T-helper 2 cell treated with Interferon-gamma antibody and Interleukin-4, amounts not matched to agents 5 μg/mL and 100 μg/mL, for 36 hours (primary cell): ENCODE data around the gene ADCY2.

Source experiments
- DNase-seq: peaks from one replicate; pipeline ENCODE4 v3.0.0; 2021; ENCODE audit warnings: low spot score
- H3K27ac Mint-ChIP-seq: one replicate; pipeline ENCODE4 v1.8.0; 2021; ENCODE audit warnings: mild to moderate bottlenecking, mixed read lengths
- H3K27me3 Mint-ChIP-seq: one replicate; pipeline ENCODE4 v1.8.0; 2021; ENCODE audit warnings: low read depth, mixed read lengths
- H3K36me3 Mint-ChIP-seq: one replicate; pipeline ENCODE4 v1.8.0; 2021; ENCODE audit warnings: low read depth, mixed read lengths
- H3K4me1 Mint-ChIP-seq: one replicate; pipeline ENCODE4 v1.8.0; 2021; ENCODE audit warnings: low read depth, mixed read lengths
- H3K4me3 Mint-ChIP-seq: one replicate; pipeline ENCODE4 v1.8.0; 2022; ENCODE audit warnings: mild to moderate bottlenecking, moderate library complexity, mixed read lengths
- H3K9me3 Mint-ChIP-seq: one replicate; pipeline ENCODE4 v1.8.0; 2021; ENCODE audit warnings: mixed read lengths

Gene ADCY2

DNA sequence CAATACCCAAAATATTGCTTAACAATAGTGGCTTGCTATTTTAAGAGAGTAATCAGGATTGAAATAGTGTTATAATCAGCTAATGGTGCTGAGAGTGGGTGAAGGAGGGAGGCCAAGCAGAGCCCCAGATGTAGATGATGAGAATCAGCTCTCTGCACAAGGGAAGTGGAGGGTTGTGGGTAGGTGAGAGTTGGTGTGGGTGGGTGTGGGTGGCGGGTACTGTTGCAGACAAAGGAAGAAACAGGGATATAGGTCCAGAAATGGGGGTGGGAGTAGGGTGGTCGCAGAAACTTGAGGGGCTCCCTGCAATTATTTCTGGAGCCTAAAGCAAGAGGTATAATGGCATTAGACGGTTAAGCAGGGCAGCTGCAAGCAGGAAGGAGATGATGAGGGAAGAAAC lies 7.4 kb upstream of the ADCY2 start:
- H3K36me3 Mint-ChIP-seq: no peaks in the 10 kb centered on the region
- H3K4me1 Mint-ChIP-seq: no peaks in the 10 kb centered on the region
- DNase-seq: no peak
- no peak overlapping the region for H3K4me3 Mint-ChIP-seq
- no peak overlapping the region for H3K27ac Mint-ChIP-seq
- H3K27me3 Mint-ChIP-seq: peaks cover 8% of the 10 kb centered on the region
- no peaks in the 10 kb centered on the region for H3K9me3 Mint-ChIP-seq

DNA sequence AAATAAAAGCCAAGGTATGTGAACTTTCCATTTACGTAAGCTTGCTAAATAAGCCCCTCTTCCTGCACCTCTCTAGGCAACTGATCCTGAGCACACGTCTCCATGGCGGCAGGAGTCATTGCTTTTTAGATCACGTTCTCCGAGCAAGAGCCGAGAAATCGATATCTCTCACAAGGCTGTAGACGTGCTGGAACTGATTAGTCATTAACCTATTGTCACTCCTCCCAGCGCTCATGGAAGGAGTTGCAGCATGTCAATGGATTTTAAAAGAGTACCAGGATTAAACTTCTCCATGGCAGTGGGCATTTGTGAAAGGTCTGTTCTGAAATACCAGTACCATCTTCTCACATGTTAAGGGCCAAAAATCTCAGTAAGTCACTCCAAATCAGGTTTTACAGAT lies 4.7 kb upstream of the ADCY2 start:
- H3K4me3 Mint-ChIP-seq: no peak overlapping the region
- peaks cover 21% of the 10 kb centered on the region for H3K27me3 Mint-ChIP-seq
- H3K27ac Mint-ChIP-seq: no peak overlapping the region
- DNase-seq: no peak
- H3K9me3 Mint-ChIP-seq: no peaks in the 10 kb centered on the region
- no peaks in the 10 kb centered on the region for H3K4me1 Mint-ChIP-seq
- H3K36me3 Mint-ChIP-seq: no peaks in the 10 kb centered on the region

DNA sequence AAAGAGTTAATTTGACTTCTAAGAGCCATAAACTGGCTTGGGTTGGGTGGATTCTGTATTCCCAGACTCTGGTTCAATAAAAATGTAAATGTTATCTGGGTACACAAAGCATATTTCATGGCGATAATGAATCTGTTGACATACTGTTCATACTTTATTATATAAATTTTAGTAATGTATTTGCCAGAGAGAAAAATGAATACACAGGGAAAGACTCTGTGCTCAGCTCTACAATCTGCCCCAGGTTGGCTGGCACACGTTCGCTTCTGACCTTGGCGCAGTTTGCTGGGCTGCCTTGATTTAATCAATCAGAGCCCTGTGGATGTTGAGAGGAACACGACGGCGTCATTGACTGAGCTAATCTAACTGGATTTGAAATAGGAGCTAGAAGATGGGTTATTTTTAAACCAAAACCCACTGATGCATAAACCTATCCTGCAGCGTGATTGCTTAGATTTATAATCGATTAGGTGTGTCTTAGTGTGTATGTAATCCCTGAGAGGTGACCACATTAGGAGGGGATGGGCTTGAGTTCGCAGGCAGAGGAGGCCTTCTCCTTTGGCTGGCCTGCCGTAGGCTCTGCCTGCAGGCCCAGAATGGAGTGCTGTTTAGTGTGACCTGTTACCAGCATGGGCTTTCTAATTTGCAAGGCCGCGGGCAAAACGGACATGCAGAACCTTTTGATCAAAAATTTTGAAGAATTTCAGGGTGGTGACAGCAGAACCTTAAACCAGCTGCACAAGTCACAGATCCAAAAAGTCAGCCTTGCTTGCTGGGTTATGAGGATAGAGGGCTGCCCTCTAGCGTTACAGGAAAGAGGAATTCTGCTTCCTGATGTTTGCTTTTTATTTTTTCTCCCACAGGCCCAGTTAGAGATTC lies 3.9 kb upstream of the ADCY2 start:
- Mint-ChIP-seq H3K4me1 (peaks cover 3% of the 10 kb centered on the region), H3K9me3 (no peaks in the 10 kb centered on the region), H3K36me3 (no peaks in the 10 kb centered on the region), H3K4me3 (no peak overlapping the region), H3K27ac (no peak overlapping the region), H3K27me3 (peaks cover 27% of the 10 kb centered on the region)
- DNase-seq: no peak

DNA sequence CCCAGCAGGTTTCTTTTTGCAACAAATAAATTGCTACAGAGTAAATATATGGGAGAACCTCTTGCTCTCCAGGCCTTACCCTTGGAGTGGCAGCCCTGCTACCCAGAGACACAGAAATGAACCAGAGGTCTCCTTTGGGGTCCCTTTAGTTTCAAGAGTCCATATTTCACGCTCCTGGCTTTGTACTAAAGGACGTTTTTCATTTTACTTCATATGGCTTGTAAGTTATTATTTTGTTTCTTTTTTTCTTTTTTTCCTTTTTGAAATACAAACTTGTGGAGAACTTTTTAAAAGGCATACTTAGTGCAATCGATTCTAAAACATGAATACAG lies 3.3 kb upstream of the ADCY2 start:
- no peak overlapping the region for H3K4me3 Mint-ChIP-seq
- H3K27ac Mint-ChIP-seq: no peak overlapping the region
- peaks cover 3% of the 10 kb centered on the region for H3K4me1 Mint-ChIP-seq
- no peaks in the 10 kb centered on the region for H3K9me3 Mint-ChIP-seq
- no peaks in the 10 kb centered on the region for H3K36me3 Mint-ChIP-seq
- H3K27me3 Mint-ChIP-seq: peaks cover 33% of the 10 kb centered on the region
- no peak for DNase-seq

DNA sequence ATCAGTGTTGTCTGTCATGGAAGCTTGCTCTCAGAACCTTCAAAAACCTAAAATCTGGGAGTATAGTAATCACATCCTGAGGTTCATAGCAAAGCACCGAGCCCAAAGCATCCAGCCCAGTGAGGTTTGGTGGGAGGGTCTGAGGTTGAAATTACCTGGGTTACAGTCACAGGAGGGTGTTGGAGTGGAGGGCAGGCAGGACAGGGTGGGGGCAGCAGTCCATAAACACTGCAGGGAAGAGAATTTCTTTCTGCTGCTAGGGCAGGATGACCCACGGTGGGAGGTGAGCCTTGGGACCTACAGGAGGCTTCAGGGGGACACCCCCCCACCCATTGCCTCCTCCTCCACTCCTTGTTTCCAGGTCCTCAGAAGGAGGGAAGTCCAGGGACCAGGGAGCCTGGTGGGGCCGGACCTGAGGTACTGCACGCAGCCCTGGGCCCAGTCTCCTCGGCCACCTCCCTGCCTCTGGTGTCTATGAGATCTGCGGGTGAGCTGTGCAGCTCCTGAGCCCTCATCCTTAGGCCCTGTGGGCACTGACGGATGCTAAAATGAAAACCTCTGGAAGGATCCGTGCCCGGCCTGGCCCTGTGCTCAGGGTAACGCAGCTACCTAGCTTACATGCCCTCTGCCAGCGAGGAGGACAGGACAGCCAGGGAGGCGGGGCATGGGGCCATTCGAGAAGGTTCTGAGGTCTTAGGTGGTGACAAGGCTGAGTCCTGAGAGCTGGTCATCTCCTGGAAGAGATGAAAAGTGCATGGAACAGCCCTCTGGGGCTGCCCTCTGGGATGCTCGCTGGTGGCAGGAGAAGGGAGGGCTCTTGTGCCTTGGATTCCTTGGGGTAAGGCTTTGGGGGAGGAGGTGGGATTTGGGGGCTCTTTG lies 1.8 kb upstream of the ADCY2 start:
- Mint-ChIP-seq H3K4me1 (peaks cover 3% of the 10 kb centered on the region), H3K27ac (no peak overlapping the region), H3K36me3 (no peaks in the 10 kb centered on the region), H3K4me3 (no peak overlapping the region), H3K27me3 (peaks cover 40% of the 10 kb centered on the region), H3K9me3 (no peaks in the 10 kb centered on the region)
- DNase-seq: no peak

DNA sequence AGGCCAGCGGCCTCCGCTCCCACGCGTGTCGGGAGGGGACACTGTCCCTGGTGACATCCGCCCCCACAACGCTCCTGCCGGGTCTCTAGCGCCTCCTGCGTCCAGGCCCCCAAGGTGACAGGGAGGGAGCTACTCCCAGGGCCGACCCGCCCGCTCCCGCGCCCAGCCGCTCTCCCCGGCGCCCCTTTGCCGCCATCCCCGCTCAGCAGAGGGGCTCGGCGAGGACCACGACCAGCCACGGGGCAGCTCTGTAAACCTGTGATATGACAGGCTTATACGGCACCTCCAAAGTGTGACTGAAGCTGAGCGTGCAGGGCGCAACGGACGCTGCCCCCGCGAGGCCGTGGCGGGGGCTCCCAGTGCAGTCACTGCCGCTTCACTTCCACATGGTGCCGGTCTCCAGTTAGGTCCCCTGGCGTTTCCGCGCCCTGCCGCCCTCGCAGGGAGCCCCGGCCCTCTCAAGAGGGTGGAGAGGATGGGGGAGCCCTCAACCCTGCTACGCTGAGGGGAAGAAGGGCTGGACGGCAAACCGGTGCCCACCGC lies 978 bp upstream of the ADCY2 start:
- peaks cover 40% of the 10 kb centered on the region for H3K27me3 Mint-ChIP-seq
- no peaks in the 10 kb centered on the region for H3K9me3 Mint-ChIP-seq
- H3K4me3 Mint-ChIP-seq: no peak overlapping the region
- DNase-seq: no peak
- no peak overlapping the region for H3K27ac Mint-ChIP-seq
- H3K36me3 Mint-ChIP-seq: no peaks in the 10 kb centered on the region
- H3K4me1 Mint-ChIP-seq: peaks cover 3% of the 10 kb centered on the region

DNA sequence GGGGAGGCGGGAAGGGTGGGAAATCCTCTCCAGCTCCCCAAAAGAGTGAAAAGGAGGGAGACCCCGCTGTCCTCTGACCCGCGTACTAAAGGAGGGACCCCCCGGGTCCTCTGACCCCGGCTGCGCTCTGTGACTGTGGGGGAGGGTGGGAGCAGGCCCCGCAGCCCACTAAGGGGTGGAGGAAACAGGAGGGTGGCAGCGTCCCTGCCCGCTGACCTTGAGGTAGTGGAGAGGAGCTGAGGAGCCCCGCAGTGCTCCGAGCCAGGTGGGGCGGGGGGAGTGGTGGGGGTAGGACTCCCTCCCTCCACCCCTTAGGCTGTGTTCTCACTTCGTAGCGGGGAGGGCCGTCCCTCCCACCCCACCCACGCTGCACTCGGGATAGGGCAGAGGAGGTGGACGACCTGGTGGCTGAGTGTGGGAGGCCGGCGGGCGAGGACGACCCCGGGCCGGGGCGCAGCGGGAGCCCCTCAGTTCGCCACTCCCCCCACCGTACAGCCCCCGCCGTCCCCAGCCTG lies 449 bp upstream of the ADCY2 start:
- Mint-ChIP-seq H3K9me3 (no peaks in the 10 kb centered on the region), H3K27ac (no peak overlapping the region), H3K36me3 (no peaks in the 10 kb centered on the region), H3K27me3 (peaks cover 40% of the 10 kb centered on the region), H3K4me1 (peaks cover 3% of the 10 kb centered on the region), H3K4me3 (no peak overlapping the region)
- no peak for DNase-seq

DNA sequence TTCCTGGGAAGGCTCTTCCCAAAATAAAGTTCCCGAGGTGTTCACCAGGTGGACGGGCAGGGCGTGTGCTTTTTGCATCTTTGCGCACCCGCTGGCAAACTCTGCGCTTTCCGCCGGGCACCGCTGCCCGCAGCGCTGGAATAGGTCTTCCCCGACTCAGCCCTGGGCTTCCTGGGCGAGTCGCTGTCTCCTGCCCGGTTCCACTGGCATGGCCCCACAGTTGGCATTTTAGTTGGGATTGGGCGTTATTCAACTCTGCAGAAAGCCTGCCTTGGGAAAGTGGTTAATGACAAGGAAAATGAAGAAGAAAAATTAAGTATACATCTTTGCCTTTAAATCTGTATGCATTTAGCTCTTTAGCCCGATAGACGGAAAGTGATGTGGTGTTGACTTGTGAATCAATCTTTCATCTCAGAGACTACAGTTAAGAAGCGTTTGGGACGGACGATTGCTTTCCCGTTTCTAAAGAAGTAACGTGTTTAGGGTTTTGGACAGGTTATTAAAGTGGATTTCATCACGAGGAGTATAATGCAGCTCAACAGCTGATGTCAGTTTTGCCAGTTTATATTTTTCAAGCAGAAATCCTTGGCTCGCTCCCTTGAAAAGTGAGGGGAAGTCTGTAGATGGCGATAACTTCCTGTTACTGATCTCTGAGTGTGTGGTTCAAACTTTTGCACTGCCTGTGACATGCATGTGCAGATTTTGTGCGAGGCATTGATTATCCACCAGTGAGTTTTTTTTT lies 946 bp downstream of the ADCY2 start:
- Mint-ChIP-seq H3K36me3 (no peaks in the 10 kb centered on the region), H3K4me3 (no peak overlapping the region), H3K27me3 (peaks cover 40% of the 10 kb centered on the region), H3K9me3 (no peaks in the 10 kb centered on the region), H3K27ac (no peak overlapping the region), H3K4me1 (peaks cover 3% of the 10 kb centered on the region)
- no peak for DNase-seq

DNA sequence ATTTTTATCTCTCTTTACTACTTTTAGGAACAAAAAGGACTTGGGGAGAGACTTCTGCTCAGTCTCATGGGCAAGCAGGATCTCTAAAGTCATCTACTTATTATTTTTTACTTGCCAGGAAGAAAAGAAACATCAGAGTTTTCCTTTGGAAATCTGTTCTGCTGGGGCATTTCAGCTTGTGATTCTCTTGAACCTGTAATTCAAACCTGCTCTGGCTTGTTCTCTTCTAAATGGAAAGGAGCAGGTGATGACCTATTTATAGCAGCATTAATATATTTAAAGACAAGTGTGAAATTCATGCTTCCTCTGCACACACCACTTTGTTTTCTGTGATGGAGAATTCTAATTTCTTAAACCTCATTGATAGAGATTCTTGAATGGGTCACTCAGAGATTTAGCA lies 2.0 kb downstream of the ADCY2 start:
- Mint-ChIP-seq H3K9me3 (no peaks in the 10 kb centered on the region), H3K27ac (no peak overlapping the region), H3K36me3 (no peaks in the 10 kb centered on the region), H3K4me3 (no peak overlapping the region), H3K27me3 (peaks cover 38% of the 10 kb centered on the region), H3K4me1 (peaks cover 3% of the 10 kb centered on the region)
- no peak for DNase-seq

DNA sequence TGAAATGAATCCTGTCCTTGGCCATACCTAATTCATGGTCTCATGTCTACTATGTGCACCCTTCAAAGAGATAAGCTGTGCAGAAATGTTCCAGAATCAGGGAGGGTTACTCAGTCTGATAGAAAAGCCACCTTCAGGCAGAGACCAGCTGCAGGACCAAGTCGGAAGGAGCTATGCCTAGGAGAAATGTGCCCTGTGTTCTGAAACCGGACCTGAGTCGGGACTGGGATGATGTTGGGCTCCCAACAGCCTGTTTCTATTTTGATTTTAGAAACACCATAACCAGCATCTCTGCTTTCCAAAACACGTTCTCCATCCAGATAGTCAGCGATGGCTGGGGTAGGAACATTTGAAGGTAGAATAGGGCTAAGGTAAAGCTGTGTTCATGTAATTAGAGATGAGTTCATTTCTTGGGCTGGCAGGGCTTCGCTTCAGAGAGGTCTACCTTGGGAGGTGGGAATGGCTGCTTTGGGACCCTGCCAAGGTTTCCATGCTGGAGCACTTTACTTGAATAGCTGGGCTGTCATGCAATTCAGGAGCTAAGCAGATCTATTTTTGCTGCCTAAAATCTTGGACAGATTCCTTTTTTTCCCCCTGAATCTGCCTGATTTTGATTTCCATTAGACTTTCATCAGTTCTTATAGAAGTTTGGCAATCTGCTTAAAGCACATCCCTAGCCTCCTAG lies 2.8 kb downstream of the ADCY2 start:
- H3K36me3 Mint-ChIP-seq: no peaks in the 10 kb centered on the region
- H3K4me1 Mint-ChIP-seq: peaks cover 3% of the 10 kb centered on the region
- no peak overlapping the region for H3K4me3 Mint-ChIP-seq
- H3K27me3 Mint-ChIP-seq: peaks cover 30% of the 10 kb centered on the region
- H3K9me3 Mint-ChIP-seq: no peaks in the 10 kb centered on the region
- H3K27ac Mint-ChIP-seq: no peak overlapping the region
- DNase-seq: no peak

DNA sequence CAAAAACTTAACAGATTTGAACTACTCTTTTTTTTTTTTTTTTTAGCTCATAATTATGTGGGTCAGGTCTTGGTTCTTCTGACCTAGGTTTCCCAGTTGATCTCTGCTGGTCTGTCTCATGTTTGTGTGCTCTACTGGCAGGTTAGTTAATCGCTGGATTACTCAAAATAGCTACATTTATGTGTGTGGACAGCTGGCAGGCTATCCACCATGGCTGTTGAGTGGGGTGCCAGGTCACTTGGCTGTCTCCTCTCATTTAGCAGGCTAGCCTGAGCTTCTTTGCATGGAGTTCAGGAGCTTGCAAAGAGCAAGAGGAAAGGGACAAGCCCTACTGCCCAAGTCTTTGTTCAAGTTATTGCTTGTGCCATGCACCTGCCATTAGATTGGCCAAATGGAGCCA lies 9.3 kb downstream of the ADCY2 start:
- Mint-ChIP-seq H3K36me3 (no peaks in the 10 kb centered on the region), H3K4me1 (no peaks in the 10 kb centered on the region), H3K4me3 (no peak overlapping the region), H3K27me3 (no peaks in the 10 kb centered on the region), H3K9me3 (peaks cover 3% of the 10 kb centered on the region), H3K27ac (no peak overlapping the region)
- DNase-seq: no peak

DNA sequence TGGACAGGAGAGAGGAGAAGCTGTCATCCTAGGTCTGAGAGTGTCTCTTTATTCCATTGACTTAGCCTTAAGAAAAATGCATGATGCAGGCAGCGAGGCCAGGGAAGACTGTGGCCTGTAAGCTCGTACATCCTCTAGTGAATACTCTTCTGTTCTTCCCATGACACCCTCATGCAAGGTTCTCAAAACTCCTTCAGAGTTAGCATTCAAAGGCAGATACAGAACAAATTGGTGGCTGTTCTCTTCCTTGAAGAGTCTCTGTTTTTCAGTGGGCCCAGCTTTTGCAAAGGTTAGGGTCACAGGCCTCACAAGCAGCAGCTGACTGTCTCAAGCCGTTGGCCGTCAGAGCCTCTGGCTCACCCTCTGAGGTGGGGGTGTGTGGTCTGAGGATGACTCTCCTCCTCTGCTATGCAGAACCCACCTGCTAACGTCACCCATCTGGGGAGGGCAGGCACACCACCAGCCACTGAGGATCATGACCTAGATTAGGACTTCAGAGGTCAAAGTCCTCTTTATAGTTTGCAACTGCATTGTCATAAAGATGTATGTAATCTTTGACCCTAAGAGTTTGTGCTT lies 15.1 kb downstream of the ADCY2 start:
- Mint-ChIP-seq H3K4me3 (no peak overlapping the region), H3K4me1 (no peaks in the 10 kb centered on the region), H3K27ac (no peak overlapping the region), H3K9me3 (peaks cover 3% of the 10 kb centered on the region), H3K27me3 (no peaks in the 10 kb centered on the region), H3K36me3 (no peaks in the 10 kb centered on the region)
- no peak for DNase-seq

DNA sequence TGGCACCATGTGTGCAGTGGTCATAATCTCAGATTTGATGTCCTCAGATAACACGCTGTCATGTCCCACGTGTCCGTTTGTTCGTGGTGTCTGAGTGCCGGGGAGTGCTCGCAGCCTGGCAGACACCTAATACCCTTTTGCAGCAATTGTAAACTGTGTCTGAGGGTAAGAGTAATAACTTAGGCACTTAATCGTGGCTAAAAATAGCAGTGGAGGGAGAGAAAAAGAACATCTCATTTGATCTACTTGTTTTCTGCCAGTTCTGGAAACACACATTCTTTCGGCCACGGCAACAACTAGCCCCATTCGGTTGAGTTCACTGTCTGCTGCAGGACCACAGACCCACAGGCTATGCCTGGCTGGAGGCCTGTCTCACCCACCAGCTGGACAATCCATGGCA lies 16.5 kb downstream of the ADCY2 start:
- no peaks in the 10 kb centered on the region for H3K9me3 Mint-ChIP-seq
- H3K27me3 Mint-ChIP-seq: no peaks in the 10 kb centered on the region
- H3K36me3 Mint-ChIP-seq: no peaks in the 10 kb centered on the region
- no peaks in the 10 kb centered on the region for H3K4me1 Mint-ChIP-seq
- no peak for DNase-seq
- H3K27ac Mint-ChIP-seq: no peak overlapping the region
- H3K4me3 Mint-ChIP-seq: no peak overlapping the region
